K562 (cell line): ENCODE measurements around the gene KLKB1. TPM values are rescaled to one million over a fixed set of nuclear protein-coding genes. Genes with fewer than 3 reads are reported as not detected.

Experiments used
- ATAC-seq: fragments of 200-7000 bp; cut with Tn5 transposase; 3 replicates; pipeline ENCODE4 v1.9.1; 2020; ENCODE audit warnings: moderate library complexity
- BruUV-seq: library from RNA; stranded (reverse); fragments of 400-500 nt; replicated peaks from 2 replicates; lab custom pipeline; 2021; lab: Mats Ljungman, UMichigan
- CTCF ChIA-PET: fragments of 300-600 bp; formaldehyde crosslinking; extraction: SDS; loops from one replicate; lab custom pipeline; 2021; ENCODE audit warnings: low intra/inter-chr PET ratio; lab: Yijun Ruan, JAX
- POLR2A ChIA-PET: fragments of 300-600, 350-650 bp; sonication (Branson Sonifier 250); formaldehyde crosslinking; extraction: SDS; loops from one replicate; lab custom pipeline; 2021; ENCODE audit warnings: antibody characterized with exemption, inconsistent platforms; lab: Yijun Ruan, JAX
- DNase-seq, 4 experiments: peaks; one replicate each; pipeline versions ENCODE4 v3.0.0 to v3.0.0-alpha.2; 2011 to 2018; ENCODE audit warnings: low spot score in 3 of 4, mixed read lengths in 3 of 4; ENCODE audit errors: extremely low read depth in 1 of 4
- FAIRE-seq: peaks from 2 replicates; lab custom pipeline; 2011; peaks lifted over from hg19 to GRCh38; lab: Jason Lieb, UNC
- H2AFZ ChIP-seq: 2 replicates; pipeline ENCODE4 v1.6.0; 2011; ENCODE audit warnings: low read depth, low read length, control low read depth, inconsistent platforms
- H3K27ac ChIP-seq: fragments of 200-600 bp; 3 replicates; pipeline ENCODE4 v1.8.0; 2011; ENCODE audit warnings: low read depth, mild to moderate bottlenecking, control low read depth, inconsistent platforms, low read length, moderate library complexity, mixed read lengths; ENCODE audit errors: extremely low read depth
- H3K27me3 ChIP-seq, 2 experiments: fragments of 300-600 bp in 1 of 2; 2 replicates in 1 of 2; 3 replicates in 1 of 2; pipeline versions ENCODE4 v1.6.0 to v1.8.0; 2011; ENCODE audit warnings: inconsistent platforms in 2 of 2, low read length in 2 of 2, mild to moderate bottlenecking in 1 of 2, mixed read lengths in 1 of 2, moderate library complexity in 1 of 2; ENCODE audit not compliant: control insufficient read depth in 2 of 2, insufficient read depth in 2 of 2
- H3K36me3 ChIP-seq: fragments of 300-600 bp; 3 replicates; pipeline ENCODE4 v1.8.0; 2011; ENCODE audit warnings: mild to moderate bottlenecking, low read length, inconsistent platforms; ENCODE audit not compliant: control insufficient read depth, insufficient read depth
- H3K4me1 ChIP-seq, 2 experiments: fragments of 200-600 bp in 1 of 2; replicated peaks in 1 of 2; 2 replicates in 1 of 2; 3 replicates in 1 of 2; pipeline versions ENCODE4 v1.5.1 to v1.8.0; 2011; ENCODE audit warnings: inconsistent platforms in 2 of 2, low read length in 2 of 2, mild to moderate bottlenecking in 1 of 2, mixed read lengths in 1 of 2, moderate library complexity in 1 of 2; ENCODE audit not compliant: control insufficient read depth in 2 of 2, insufficient read depth in 2 of 2
- H3K4me2 ChIP-seq: 2 replicates; pipeline ENCODE4 v1.6.1; 2011; ENCODE audit warnings: low read length, control low read depth, inconsistent platforms, mixed read lengths; ENCODE audit not compliant: insufficient read depth
- H3K4me3 ChIP-seq: fragments of 200-600 bp; sonication (generic), shearing (Covaris generic); 2 replicates; pipeline ENCODE4 v1.5.1; 2016; ENCODE audit warnings: control low read depth, inconsistent platforms
- H3K79me2 ChIP-seq: fragments of 200-600 bp; 3 replicates; pipeline ENCODE4 v1.8.0; 2011; ENCODE audit warnings: low read length, inconsistent platforms; ENCODE audit not compliant: control insufficient read depth, insufficient read depth
- H3K9ac ChIP-seq, 2 experiments: 2 replicates each; pipeline versions ENCODE4 v1.6.0 to v1.6.1; 2011; ENCODE audit warnings: low read depth in 2 of 2, low read length in 2 of 2, control low read depth in 1 of 2, inconsistent platforms in 1 of 2, mild to moderate bottlenecking in 1 of 2, mixed read lengths in 1 of 2; ENCODE audit not compliant: insufficient read depth in 1 of 2
- H3K9me1 ChIP-seq: one replicate; pipeline ENCODE4 v1.6.0; 2011; ENCODE audit warnings: inconsistent platforms, mild to moderate bottlenecking, low read length, moderate library complexity; ENCODE audit not compliant: control insufficient read depth, insufficient read depth
- H3K9me3 ChIP-seq: replicated peaks from 2 replicates; pipeline ENCODE4 v1.5.1; 2011; ENCODE audit warnings: low read depth, low read length, inconsistent platforms; ENCODE audit not compliant: control insufficient read depth, insufficient read depth
- H4K20me1 ChIP-seq: replicated peaks from 2 replicates; pipeline ENCODE4 v1.6.1; 2011; ENCODE audit warnings: low read length, inconsistent platforms, mixed read lengths; ENCODE audit not compliant: control insufficient read depth, insufficient read depth
- CTCF ChIP-seq, 3 experiments: IDR thresholded peaks in 2 of 3; conservative IDR thresholded peaks in 1 of 3; 2 replicates each; pipeline ENCODE4 v1.5.1; 2011 to 2012; ENCODE audit warnings: low read length in 3 of 3, mild to moderate bottlenecking in 3 of 3, control low read depth in 2 of 3, improper control_type of control experiment in 1 of 3, inconsistent platforms in 1 of 3, low read depth in 1 of 3, mixed read lengths in 1 of 3, moderate library complexity in 1 of 3; ENCODE audit not compliant: insufficient read depth in 2 of 3
- CTCFL ChIP-seq: IDR thresholded peaks from 2 replicates; pipeline ENCODE4 v1.6.1; 2011; ENCODE audit warnings: borderline replicate concordance, low read depth, mild to moderate bottlenecking, moderate library complexity, low read length; ENCODE audit not compliant: insufficient read depth, poor library complexity, severe bottlenecking
- ELK1 ChIP-seq: sonication (generic); formaldehyde crosslinking; IDR thresholded peaks from 2 replicates; pipeline ENCODE4 v1.8.1; 2022; ENCODE audit warnings: missing genetic modification reagents
- HOXB6 ChIP-seq: fragments of 250-450 bp; sonication (Bioruptor Pico); IDR thresholded peaks from 2 replicates; pipeline ENCODE4 v1.5.1; 2022; ENCODE audit warnings: mild to moderate bottlenecking, borderline replicate concordance
- JUNB ChIP-seq: fragments of 450-650 bp; formaldehyde crosslinking; conservative IDR thresholded peaks from 2 replicates; pipeline ENCODE4 v1.4.0; 2020; ENCODE audit warnings: mild to moderate bottlenecking
- MNT ChIP-seq, 2 experiments: fragments of 450-650 bp; conservative IDR thresholded peaks; 2 replicates each; pipeline ENCODE4 v1.6.1; 2017; ENCODE audit warnings: mild to moderate bottlenecking in 2 of 2, moderate library complexity in 2 of 2
- MYC ChIP-seq, 2 experiments: fragments of 250-450 bp in 1 of 2; sonication (Bioruptor Pico) in 1 of 2; IDR thresholded peaks; 2 replicates each; pipeline versions ENCODE4 v1.5.1 to v1.6.1; 2012 to 2021; ENCODE audit warnings: low read depth in 2 of 2, borderline replicate concordance in 1 of 2, improper control_type of control experiment in 1 of 2, low read length in 1 of 2, mild to moderate bottlenecking in 1 of 2, moderate library complexity in 1 of 2
- NR1H2 ChIP-seq: sonication (generic); formaldehyde crosslinking; IDR thresholded peaks from 2 replicates; pipeline ENCODE4 v1.4.0; 2020; ENCODE audit warnings: mild to moderate bottlenecking, missing genetic modification reagents
- TAF9B ChIP-seq: fragments of 450-650 bp; IDR thresholded peaks from 2 replicates; pipeline ENCODE4 v1.6.1; 2018; ENCODE audit warnings: mild to moderate bottlenecking; ENCODE audit not compliant: partially characterized antibody
- THAP7 ChIP-seq: fragments of 250-450 bp; sonication (Bioruptor Pico); IDR thresholded peaks from 2 replicates; pipeline ENCODE4 v1.5.0; 2021
- USF1 ChIP-seq: sonication (generic); formaldehyde crosslinking; IDR thresholded peaks from 2 replicates; pipeline ENCODE4 v1.9.0; 2022; ENCODE audit warnings: mild to moderate bottlenecking, missing genetic modification reagents
- WGBS: fragments of 100-300 bp; shearing (Covaris generic); methylation state at CpG from one replicate; pipeline ENCODE4 v1.1.6; 2016; ENCODE audit warnings: low coverage, mixed read lengths; ENCODE audit not compliant: insufficient coverage; ENCODE audit errors: missing lambda C conversion rate; 5-methylcytosine and 5-hydroxymethylcytosine counted together
- in situ Hi-C: fragments of 300-500 bp; cut with MboI; formaldehyde crosslinking; loops from 4 replicates; pipeline ENCODE4 v1.15.0; 2018; ENCODE audit warnings: inconsistent platforms, mixed read lengths
- intact Hi-C: fragments of 100-400 bp; cut with micrococcal nuclease; formaldehyde crosslinking; loops from 2 replicates; pipeline ENCODE4 v1.14.2; 2022
- polyA plus RNA-seq, 8 experiments: library from polyadenylated mRNA; depleted of rRNA in 4 of 8; stranded (reverse) in 5 of 8; unstranded in 3 of 8; fragments of >200 nt; fragmentation: Nextera tagmentation in 2 of 8; fragmentation: Illumina TruSeq in 1 of 8; extraction: Ambion mirVana in 2 of 8; extraction: Trizol in 1 of 8; gene quantifications; 2 replicates each; pipeline versions ENCODE4 v1.2.1 to v1.2.3, GENCODE V29; 2011 to 2014; ENCODE audit warnings: inconsistent platforms in 1 of 8, missing spikeins in 1 of 8
- total RNA-seq, 7 experiments: library from RNA; depleted of rRNA in 6 of 7; stranded (reverse); fragments of >200 nt in 6 of 7; fragmentation: Illumina TruSeq in 2 of 7; extraction: Trizol in 2 of 7; gene quantifications; 2 replicates each; pipeline versions ENCODE4 v1.2.1 to v1.2.3, GENCODE V29; 2011 to 2021; ENCODE audit warnings: low replicate concordance in 1 of 7

The KLKB1 gene
- total and polyA plus RNA-seq, 9 of the 15 experiments (the other 6 are each of a cell fraction or from before 2014, with no cell fraction given) = 0.27 TPM; not detected in 8

- Histone ChIP-seq H3K36me3 (no peaks in the 10 kb centered on the region), H3K9ac (no peak overlapping the region), H3K4me1 (peaks cover 0 to 7% of the 10 kb centered on the region in 2 experiments; a peak in 3 of 5 replicates), H3K9me3 (no peaks in the 10 kb centered on the region), H3K4me3 (no peak overlapping the region), H3K27me3 (no peaks in the 10 kb centered on the region), H2AFZ (peak overlapping the region; percentile 41), H3K9me1 (no peaks in the 10 kb centered on the region), H4K20me1 (no peaks in the 10 kb centered on the region), H3K79me2 (no peaks in the 10 kb centered on the region), H3K27ac (no peak overlapping the region), H3K4me2 (no peak overlapping the region)
- in situ Hi-C loops = no loop called here
- POLR2A ChIA-PET = no interaction called here
- intact Hi-C loops = no loop called here
- FAIRE-seq (peak; percentile 58), DNase-seq (peak; percentile 39 to 44 (median 44)), ATAC-seq (peak; percentile 72)
- CTCF ChIA-PET = no interaction called here
- 33% methylated on average over 9 of the region's 9 CpGs for WGBS
- no TSS peak for BruUV-seq
- TF ChIP-seq USF1 (CRISPR knock-in tag) (peak; percentile 36), CTCF (IDR thresholded peaks at IDR 0.05 in 2 of 3, conservative IDR thresholded peaks at IDR 0.05 in 1 of 3; ENCODE audit: insufficient read depth in 2 of 3, low read depth in 1 of 3, low read length in 3 of 3) (peak; percentile 70 to 82 (median 75)), HOXB6 (CRISPR knock-in tag) (no peak), MNT (conservative IDR thresholded peaks at IDR 0.05) (peak in 1 of 2 experiments; percentile 23; a peak in 1 of 4 replicates), JUNB (CRISPR knock-in tag) (no peak), MYC (IDR thresholded peaks at IDR 0.05; ENCODE audit: low read depth, low read length) (peak; percentile 67), MYC (CRISPR knock-in tag; IDR thresholded peaks at IDR 0.05; ENCODE audit: borderline replicate concordance, low read depth) (no peak), NR1H2 (CRISPR knock-in tag) (no peak), THAP7 (no peak), CTCFL (no peak), TAF9B (no peak), ELK1 (no peak)
Measured at GRCh38 chr4:186201535-186202230, 25.6 kb upstream of the KLKB1 start.
